WTC11 (cell line): ENCODE data around the gene TXN2. TPM values are rescaled to one million over a fixed set of nuclear protein-coding genes. Genes with fewer than 3 reads are reported as not detected.

Source experiments
- ATAC-seq: fragments of 200-7000 bp; cut with Tn5 transposase; 2 replicates; pipeline ENCODE4 v1.10.0; 2021; ENCODE audit warnings: mild to moderate bottlenecking, moderate library complexity
- CTCF ChIA-PET: fragments of 300-600 bp; sonication (Branson Sonifier 250); formaldehyde crosslinking; loops from one replicate; lab custom pipeline; 2021; ENCODE audit warnings: antibody characterized with exemption; lab: Charles Lee
- POLR2A ChIA-PET: fragments of 350-600 bp; sonication (Branson Sonifier 250); formaldehyde crosslinking; loops from one replicate; lab custom pipeline; 2021; ENCODE audit warnings: antibody characterized with exemption; lab: Charles Lee
- DNase-seq: peaks from one replicate; pipeline ENCODE4 v3.0.0; 2021; ENCODE audit warnings: low spot score
- H3K27ac Mint-ChIP-seq: 2 replicates; pipeline ENCODE4 v1.8.0; 2021; ENCODE audit warnings: mixed read lengths
- H3K27me3 Mint-ChIP-seq: 2 replicates; pipeline ENCODE4 v1.8.0; 2021; ENCODE audit warnings: low read depth, mild to moderate bottlenecking, moderate library complexity, mixed read lengths
- H3K36me3 Mint-ChIP-seq: 2 replicates; pipeline ENCODE4 v1.8.0; 2021; ENCODE audit warnings: mixed read lengths
- H3K4me1 Mint-ChIP-seq: 2 replicates; pipeline ENCODE4 v1.8.0; 2022; ENCODE audit warnings: mixed read lengths
- H3K4me3 Mint-ChIP-seq: 2 replicates; pipeline ENCODE4 v1.8.0; 2021; ENCODE audit warnings: mild to moderate bottlenecking, moderate library complexity, mixed read lengths
- H3K9me3 Mint-ChIP-seq: 2 replicates; pipeline ENCODE4 v1.8.0; 2021; ENCODE audit warnings: mixed read lengths
- CTCF ChIP-seq: fragments of 200-600 bp; IDR thresholded peaks from 2 replicates; pipeline ENCODE4 v1.8.0; 2022; ENCODE audit warnings: antibody characterized with exemption
- E2F1 ChIP-seq: sonication (generic); formaldehyde crosslinking; IDR thresholded peaks from 2 replicates; pipeline ENCODE4 v1.8.0; 2022; ENCODE audit warnings: mild to moderate bottlenecking, missing genetic modification reagents
- E2F4 ChIP-seq: sonication (generic); formaldehyde crosslinking; IDR thresholded peaks from 2 replicates; pipeline ENCODE4 v1.8.1; 2022; ENCODE audit warnings: low read depth, mild to moderate bottlenecking, moderate library complexity, missing genetic modification reagents, borderline replicate concordance
- GRHL2 ChIP-seq: fragments of 250-450 bp; sonication (Bioruptor Pico); IDR thresholded peaks from 2 replicates; pipeline ENCODE4 v1.8.0; 2022; ENCODE audit warnings: mild to moderate bottlenecking, moderate library complexity; ENCODE audit not compliant: insufficient replicate concordance, severe bottlenecking
- GTF2I ChIP-seq: fragments of 250-450 bp; sonication (Bioruptor Pico); conservative IDR thresholded peaks from 2 replicates; pipeline ENCODE4 v1.4.0; 2021; ENCODE audit warnings: mild to moderate bottlenecking
- PRRX2 ChIP-seq: fragments of 250-450 bp; sonication (Bioruptor Pico); IDR thresholded peaks from 2 replicates; pipeline ENCODE4 v1.8.0; 2021; ENCODE audit warnings: mild to moderate bottlenecking
- SP1 ChIP-seq: sonication (generic); formaldehyde crosslinking; conservative IDR thresholded peaks from 2 replicates; pipeline ENCODE4 v1.8.1; 2022; ENCODE audit warnings: missing genetic modification reagents
- STAT6 ChIP-seq: sonication (generic); formaldehyde crosslinking; conservative IDR thresholded peaks from 2 replicates; pipeline ENCODE4 v1.8.1; 2023; ENCODE audit warnings: mild to moderate bottlenecking, low read depth, missing genetic modification reagents, moderate library complexity
- ZNF121 ChIP-seq: sonication (generic); formaldehyde crosslinking; IDR thresholded peaks from 2 replicates; pipeline ENCODE4 v1.8.0; 2023; ENCODE audit warnings: missing genetic modification reagents
- ZNF138 ChIP-seq: sonication (generic); formaldehyde crosslinking; conservative IDR thresholded peaks from 2 replicates; pipeline ENCODE4 v1.8.1; 2022; ENCODE audit warnings: mild to moderate bottlenecking, moderate library complexity, missing genetic modification reagents
- ZNF317 ChIP-seq: sonication (generic); formaldehyde crosslinking; IDR thresholded peaks from 2 replicates; pipeline ENCODE4 v1.8.1; 2023; ENCODE audit warnings: low read depth, mild to moderate bottlenecking, moderate library complexity, missing genetic modification reagents, borderline replicate concordance
- ZNF512 ChIP-seq: sonication (generic); formaldehyde crosslinking; IDR thresholded peaks from 2 replicates; pipeline ENCODE4 v1.8.1; 2022; ENCODE audit warnings: missing genetic modification reagents, borderline replicate concordance
- total RNA-seq: library from RNA; stranded (reverse); gene quantifications from 3 replicates; pipeline ENCODE4 v1.2.3, GENCODE V29; 2021

TXN2 gene
- total RNA-seq, 1 experiment from 2014 or later, result 57.6 TPM

GRCh38 chr22:36512991-36513390, 31.6 kb upstream of the TXN2 start:
- H3K36me3 Mint-ChIP-seq, result peaks cover 76% of the 10 kb centered on the region
- CTCF ChIA-PET, result interaction anchor here (1.4 kb wide), 1 partner anchor 26 kb away, joined by 4 read pairs; no protein-coding TSS in a partner anchor
- no peak for DNase-seq
- ATAC-seq, result no peak
- H3K9me3 Mint-ChIP-seq, result no peaks in the 10 kb centered on the region
- no peaks in the 10 kb centered on the region for H3K4me1 Mint-ChIP-seq
- TF ChIP-seq E2F1 (CRISPR knock-in tag) (no peak), ZNF317 (CRISPR knock-in tag) (no peak), GRHL2 (CRISPR knock-in tag) (no peak), GTF2I (CRISPR knock-in tag) (no peak), PRRX2 (CRISPR knock-in tag) (no peak), ZNF138 (no peak), E2F4 (no peak)
- POLR2A ChIA-PET, result no interaction called here
- no peak overlapping the region for H3K27ac Mint-ChIP-seq
- no peak overlapping the region for H3K4me3 Mint-ChIP-seq
- H3K27me3 Mint-ChIP-seq, result peaks cover 7% of the 10 kb centered on the region

- ATAC-seq (no peak), DNase-seq (no peak)
- H3K4me1 Mint-ChIP-seq, result 0 out of 2 replicates have a peak, but pooled peaks cover 2% of the 10 kb centered on the region
- TF ChIP-seq ZNF512 (CRISPR knock-in tag), result no peak
- TF ChIP-seq SP1 (CRISPR knock-in tag), result no peak
- ChIA-PET CTCF (interaction anchor here (0.6 to 1.4 kb wide), 3 partner anchors 26 to 344 kb away, joined by 4 read pairs; no protein-coding TSS in a partner anchor), POLR2A (no interaction called here)
- H3K27me3 Mint-ChIP-seq, result peaks cover 13% of the 10 kb centered on the region
- peaks cover 3% of the 10 kb centered on the region for H3K9me3 Mint-ChIP-seq
- H3K4me3 Mint-ChIP-seq, result no peak overlapping the region
- H3K27ac Mint-ChIP-seq, result no peak overlapping the region; the same call in 1 of the 2 replicates
- peaks cover 74% of the 10 kb centered on the region for H3K36me3 Mint-ChIP-seq
Measured at GRCh38 chr22:36512333-36512732, 30.9 kb upstream of the TXN2 start.

- ATAC-seq (peak; percentile 61), DNase-seq (peak; percentile 66)
- Mint-ChIP-seq H3K4me3 (no peak overlapping the region), H3K4me1 (0 out of 2 replicates have a peak, but pooled peaks cover 4% of the 10 kb centered on the region), H3K27me3 (peaks cover 17% of the 10 kb centered on the region), H3K9me3 (peaks cover 5% of the 10 kb centered on the region), H3K36me3 (peaks cover 64% of the 10 kb centered on the region), H3K27ac (peak overlapping the region; percentile 36)
- CTCF ChIA-PET, result interaction anchor here (0.6 to 2.1 kb wide), 21 partner anchors 9 to 345 kb away, joined by 3 to 14 read pairs (median 3); partner anchors contain the start of genes APOL2, EIF3D, IFT27 and TXN2
- TF ChIP-seq ZNF121 (CRISPR knock-in tag) (peak; percentile 54; the same call in 1 of the 2 replicates), CTCF (peak; percentile 40), GTF2I (CRISPR knock-in tag) (no peak), STAT6 (no peak)
- POLR2A ChIA-PET, result interaction anchor here (1.4 kb wide), 1 partner anchor 18 kb away, joined by 5 read pairs; the partner anchor contains the start of gene EIF3D
Measured at GRCh38 chr22:36510966-36511881, 29.8 kb upstream of the TXN2 start.
